GM06990 (cell line): Measurements from ENCODE around the gene LDB2.

ENCODE experiments used
- DNase-seq: peaks from one replicate; pipeline ENCODE4 v3.0.0-alpha.2; 2011; ENCODE audit not compliant: insufficient read length; ENCODE audit errors: extremely low read depth
- H3K27me3 ChIP-seq: replicated peaks from 2 replicates; pipeline ENCODE4 v1.6.0; 2011; ENCODE audit warnings: low read length; ENCODE audit not compliant: control insufficient read depth, insufficient read depth
- H3K36me3 ChIP-seq: 2 replicates; pipeline ENCODE4 v1.5.1; 2011; ENCODE audit warnings: low read length; ENCODE audit not compliant: control insufficient read depth, insufficient read depth
- H3K4me3 ChIP-seq: replicated peaks from 2 replicates; pipeline ENCODE4 v1.5.1; 2011; ENCODE audit warnings: low read depth, mild to moderate bottlenecking, control low read depth, low read length
- TF ChIP-seq, protein P1 (sequence below): IDR thresholded peaks from 2 replicates; pipeline ENCODE4 v1.5.1; 2011; ENCODE audit warnings: low read length, control low read depth, mild to moderate bottlenecking, inconsistent platforms; ENCODE audit not compliant: insufficient read depth, poor library complexity, severe bottlenecking

The LDB2 gene

DNA sequence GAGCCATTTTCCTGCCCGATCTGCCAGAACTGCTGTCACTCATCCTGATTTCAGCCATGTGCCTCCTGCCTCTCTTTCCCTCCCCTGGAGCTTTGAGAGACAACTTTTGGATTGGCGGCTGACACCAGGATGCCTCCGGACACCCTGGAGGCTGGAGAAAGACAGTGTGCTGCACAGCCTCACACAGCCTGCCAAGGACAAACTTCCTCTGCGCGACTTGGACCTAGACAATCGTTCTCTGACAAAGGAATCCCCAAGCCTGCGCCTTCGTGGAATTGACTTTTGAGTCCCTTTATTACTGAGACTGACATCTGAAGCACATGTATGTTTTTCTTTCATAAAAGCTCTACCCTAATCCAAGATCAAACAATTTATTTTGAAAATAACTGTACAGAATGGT is 10.8 kb upstream of the LDB2 start:
- H3K36me3 ChIP-seq: no peaks in the 10 kb centered on the region
- H3K4me3 ChIP-seq: no peak overlapping the region
- DNase-seq: no peak
- TF ChIP-seq, protein P1, sequence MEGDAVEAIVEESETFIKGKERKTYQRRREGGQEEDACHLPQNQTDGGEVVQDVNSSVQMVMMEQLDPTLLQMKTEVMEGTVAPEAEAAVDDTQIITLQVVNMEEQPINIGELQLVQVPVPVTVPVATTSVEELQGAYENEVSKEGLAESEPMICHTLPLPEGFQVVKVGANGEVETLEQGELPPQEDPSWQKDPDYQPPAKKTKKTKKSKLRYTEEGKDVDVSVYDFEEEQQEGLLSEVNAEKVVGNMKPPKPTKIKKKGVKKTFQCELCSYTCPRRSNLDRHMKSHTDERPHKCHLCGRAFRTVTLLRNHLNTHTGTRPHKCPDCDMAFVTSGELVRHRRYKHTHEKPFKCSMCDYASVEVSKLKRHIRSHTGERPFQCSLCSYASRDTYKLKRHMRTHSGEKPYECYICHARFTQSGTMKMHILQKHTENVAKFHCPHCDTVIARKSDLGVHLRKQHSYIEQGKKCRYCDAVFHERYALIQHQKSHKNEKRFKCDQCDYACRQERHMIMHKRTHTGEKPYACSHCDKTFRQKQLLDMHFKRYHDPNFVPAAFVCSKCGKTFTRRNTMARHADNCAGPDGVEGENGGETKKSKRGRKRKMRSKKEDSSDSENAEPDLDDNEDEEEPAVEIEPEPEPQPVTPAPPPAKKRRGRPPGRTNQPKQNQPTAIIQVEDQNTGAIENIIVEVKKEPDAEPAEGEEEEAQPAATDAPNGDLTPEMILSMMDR: no peak
- no peaks in the 10 kb centered on the region; the same call in none of the 2 replicates for H3K27me3 ChIP-seq

DNA sequence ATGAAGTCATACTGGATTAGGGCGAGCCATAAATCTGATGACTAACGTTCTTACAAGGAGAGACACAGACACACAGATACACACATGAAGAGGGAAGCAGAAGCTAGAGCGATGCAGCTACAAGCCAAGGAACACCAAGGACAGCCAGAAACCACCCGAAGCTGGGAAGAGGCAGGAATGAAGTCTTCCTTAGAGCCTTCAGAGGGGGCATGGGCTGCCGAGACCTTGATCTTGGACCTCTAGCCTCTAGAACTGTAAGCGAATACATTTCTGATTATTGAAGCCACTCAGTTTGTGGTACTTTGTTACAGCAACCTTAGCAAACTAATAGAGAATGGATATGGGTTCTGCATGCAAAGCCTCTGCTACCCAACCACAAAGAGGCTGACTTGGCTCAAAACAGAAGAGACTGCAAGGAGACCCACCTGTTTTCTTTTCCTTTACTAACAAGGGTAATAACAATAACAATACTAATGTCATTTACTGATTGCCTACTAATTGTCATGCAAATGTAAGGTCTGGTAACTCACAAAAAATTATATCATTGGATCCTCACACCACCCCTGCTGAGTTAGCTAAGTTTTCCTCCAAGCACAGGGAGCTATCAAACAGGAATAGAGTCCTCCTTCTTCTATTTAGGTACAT is 10.1 kb upstream of the LDB2 start:
- TF ChIP-seq, protein P1: no peak
- no peak for DNase-seq

DNA sequence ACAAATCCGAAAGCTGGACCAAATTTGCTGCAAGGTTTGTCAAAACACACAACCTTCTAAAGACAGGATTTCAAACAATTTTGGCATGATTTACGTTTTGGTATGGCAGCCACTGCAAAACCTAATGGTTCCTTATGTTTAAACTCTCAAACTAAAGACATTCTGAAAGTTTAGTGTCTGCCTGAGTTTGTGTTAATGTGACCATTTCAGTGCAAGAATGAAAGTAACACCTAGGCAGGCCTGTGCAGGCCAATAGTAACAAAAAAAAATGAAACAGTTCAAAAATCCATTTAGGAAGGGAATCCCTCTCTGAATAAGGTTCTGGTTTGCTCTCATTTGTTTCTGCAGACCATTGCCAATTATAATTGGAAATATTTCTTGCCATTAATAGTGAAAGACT is 1.9 kb upstream of the LDB2 start:
- TF ChIP-seq, protein P1: no peak

More for the DNA sequence above, 10.1 kb upstream of the LDB2 start:
- H3K36me3 ChIP-seq: no peaks in the 10 kb centered on the region
- no peak overlapping the region for H3K4me3 ChIP-seq
- H3K27me3 ChIP-seq: no peaks in the 10 kb centered on the region; the same call in none of the 2 replicates

DNA sequence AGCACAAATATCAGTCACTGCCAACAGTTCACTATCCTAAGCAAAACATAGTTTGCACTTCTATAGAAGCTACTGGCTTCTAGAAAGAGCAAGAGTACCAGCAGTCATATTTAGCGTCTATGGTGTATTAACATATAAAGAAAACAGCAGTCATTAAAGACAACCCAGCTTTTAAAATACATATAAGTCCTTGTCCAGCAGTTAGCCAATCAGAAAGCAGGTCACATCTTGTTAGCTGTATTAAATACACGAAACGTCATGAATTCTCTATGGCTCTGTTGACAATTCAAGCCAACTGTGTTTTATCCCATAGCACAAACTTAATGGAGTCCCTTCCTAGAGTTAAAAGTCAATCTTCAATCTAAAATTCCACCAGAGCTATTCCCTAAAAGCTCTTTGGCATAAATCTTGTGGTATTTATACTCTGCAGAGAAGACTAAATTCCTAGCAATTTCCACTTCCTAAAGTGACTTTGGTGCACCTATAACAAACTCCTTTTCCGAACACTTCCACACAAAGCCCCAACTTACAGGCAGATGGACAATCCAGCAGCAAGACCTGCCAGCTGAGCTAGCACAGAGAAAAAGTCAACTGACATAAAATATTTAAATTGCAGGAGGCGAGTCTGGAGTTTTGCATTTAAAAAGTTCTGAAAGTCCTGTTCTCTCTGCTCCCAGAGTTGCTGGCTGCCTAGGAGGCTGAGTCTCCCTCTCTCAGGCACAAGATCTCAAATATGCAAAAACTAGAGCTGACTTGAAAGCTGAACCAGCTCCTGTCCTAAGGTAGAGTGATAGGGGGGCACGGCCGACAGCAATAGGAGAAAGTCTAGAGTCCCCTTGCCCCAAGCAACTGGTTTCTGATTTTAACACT is 1.3 kb downstream of the LDB2 start:
- Histone ChIP-seq H3K27me3 (no peaks in the 10 kb centered on the region), H3K4me3 (no peak overlapping the region), H3K36me3 (no peaks in the 10 kb centered on the region)
- TF ChIP-seq, protein P1: no peak
- DNase-seq: no peak

More for the DNA sequence above, 1.9 kb upstream of the LDB2 start:
- Histone ChIP-seq H3K4me3 (no peak overlapping the region), H3K27me3 (no peaks in the 10 kb centered on the region), H3K36me3 (no peaks in the 10 kb centered on the region)
- no peak for DNase-seq

DNA sequence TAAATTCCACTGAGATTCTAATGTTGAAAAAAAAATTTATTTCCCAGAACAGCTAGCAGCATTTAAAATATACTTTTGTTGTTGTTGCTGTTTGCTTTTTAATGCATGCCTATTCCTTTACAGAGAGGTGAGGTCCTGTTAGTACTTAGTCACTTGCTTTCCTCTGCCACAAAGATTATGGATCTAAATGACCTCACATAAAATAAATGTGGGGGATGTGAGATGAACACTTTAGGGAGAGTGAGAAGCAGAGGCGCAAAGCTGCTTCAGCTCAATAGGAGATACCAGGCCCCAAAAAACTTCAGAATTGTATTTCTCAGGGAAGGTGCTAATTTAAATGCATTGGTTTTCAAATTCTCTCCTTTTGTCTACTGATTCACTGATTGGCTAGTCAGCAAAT is 4.0 kb downstream of the LDB2 start:
- Histone ChIP-seq H3K27me3 (no peaks in the 10 kb centered on the region), H3K4me3 (no peak overlapping the region), H3K36me3 (no peaks in the 10 kb centered on the region)
- DNase-seq: no peak
- TF ChIP-seq, protein P1: no peak
